Measurements from ENCODE around the gene FAM227A.

Gene FAM227A

GRCh38 chr22:38638216-38638615, 18.0 kb downstream of the FAM227A start:
- no peaks in the 10 kb centered on the region for H3K4me1 ChIP-seq (ENCODE audit: control insufficient read depth, insufficient read depth, low read length)
- H3K9me3 ChIP-seq (ENCODE audit: control insufficient read depth, insufficient read depth, low read depth, low read length): no peaks in the 10 kb centered on the region
- no peak overlapping the region for H3K27ac ChIP-seq (ENCODE audit: extremely low read depth, low read depth, low read length)
- no peak for TF ChIP-seq KLF16 (tag by site-specific recombination; IDR thresholded peaks at IDR 0.05)
- TF ChIP-seq ZNF580 (tag by site-specific recombination; IDR thresholded peaks at IDR 0.05): no peak
- TF ChIP-seq ZNF211 (tag by site-specific recombination; IDR thresholded peaks at IDR 0.05; ENCODE audit: low read depth): no peak
- no peak for TF ChIP-seq ZNF629 (tag by site-specific recombination; IDR thresholded peaks at IDR 0.05)
- no peak for TF ChIP-seq ZNF785 (tag by site-specific recombination; IDR thresholded peaks at IDR 0.05)
- no peak for TF ChIP-seq ZBTB8A (tag by site-specific recombination; IDR thresholded peaks at IDR 0.05)
- TF ChIP-seq ZNF10 (tag by site-specific recombination; IDR thresholded peaks at IDR 0.05): no peak
- TF ChIP-seq KLF7 (tag by site-specific recombination; IDR thresholded peaks at IDR 0.05; ENCODE audit: borderline replicate concordance): no peak
- TF ChIP-seq TRIM28 (IDR thresholded peaks at IDR 0.05; ENCODE audit: borderline replicate concordance, low read length): no peak
- TF ChIP-seq GLI2 (tag by site-specific recombination; IDR thresholded peaks at IDR 0.05; ENCODE audit: borderline replicate concordance, low read depth): no peak
- no peak for TF ChIP-seq ZNF19 (tag by site-specific recombination; IDR thresholded peaks at IDR 0.05; ENCODE audit: low read depth)
- POLR2A ChIA-PET: interaction anchor here (0.9 kb wide), 1 partner anchor 68 kb away, joined by 3 read pairs; the partner anchor contains the start of gene DMC1
- CTCF ChIA-PET: no interaction called here
- no peak overlapping the region for H3K4me3 ChIP-seq (ENCODE audit: low read depth, low read length)
- peaks cover 8 to 41% of the 10 kb centered on the region in 2 experiments; a peak in 2 of 3 replicates for H3K36me3 ChIP-seq (ENCODE audit: control insufficient read depth in 2 of 2, insufficient read depth in 1 of 2, low read length in 2 of 2)

- Histone ChIP-seq H3K27ac (ENCODE audit: extremely low read depth, low read depth, low read length) (no peak overlapping the region), H3K36me3 (ENCODE audit: control insufficient read depth in 2 of 2, insufficient read depth in 1 of 2, low read length in 2 of 2) (peaks cover 8 to 48% of the 10 kb centered on the region in 2 experiments; a peak in 2 of 3 replicates), H3K4me3 (ENCODE audit: low read depth, low read length) (no peak overlapping the region), H3K9me3 (ENCODE audit: control insufficient read depth, insufficient read depth, low read depth, low read length) (no peaks in the 10 kb centered on the region), H3K4me1 (ENCODE audit: control insufficient read depth, insufficient read depth, low read length) (no peaks in the 10 kb centered on the region)
- POLR2A ChIA-PET: no interaction called here
- CTCF ChIA-PET: interaction anchor here (0.7 kb wide), 1 partner anchor 197 kb away, joined by 3 read pairs; no protein-coding TSS in a partner anchor
- TF ChIP-seq SP7 (tag by site-specific recombination; IDR thresholded peaks at IDR 0.05) (no peak), ZNF248 (tag by site-specific recombination; IDR thresholded peaks at IDR 0.05) (no peak), ZNF501 (tag by site-specific recombination; IDR thresholded peaks at IDR 0.05) (no peak), MYNN (tag by site-specific recombination; IDR thresholded peaks at IDR 0.05; ENCODE audit: borderline replicate concordance) (no peak), ZNF473 (tag by site-specific recombination; IDR thresholded peaks at IDR 0.05) (no peak), ZNF707 (tag by site-specific recombination; IDR thresholded peaks at IDR 0.05) (no peak), ZBTB7A (tag by site-specific recombination; IDR thresholded peaks at IDR 0.05; ENCODE audit: low read depth) (no peak), SETDB1 (IDR thresholded peaks at IDR 0.05; ENCODE audit: insufficient read length, low read length) (no peak), ZFP3 (tag by site-specific recombination; IDR thresholded peaks at IDR 0.05; ENCODE audit: low read depth) (no peak), ZNF416 (tag by site-specific recombination; IDR thresholded peaks at IDR 0.05) (no peak)
- TF ChIP-seq, protein P1, sequence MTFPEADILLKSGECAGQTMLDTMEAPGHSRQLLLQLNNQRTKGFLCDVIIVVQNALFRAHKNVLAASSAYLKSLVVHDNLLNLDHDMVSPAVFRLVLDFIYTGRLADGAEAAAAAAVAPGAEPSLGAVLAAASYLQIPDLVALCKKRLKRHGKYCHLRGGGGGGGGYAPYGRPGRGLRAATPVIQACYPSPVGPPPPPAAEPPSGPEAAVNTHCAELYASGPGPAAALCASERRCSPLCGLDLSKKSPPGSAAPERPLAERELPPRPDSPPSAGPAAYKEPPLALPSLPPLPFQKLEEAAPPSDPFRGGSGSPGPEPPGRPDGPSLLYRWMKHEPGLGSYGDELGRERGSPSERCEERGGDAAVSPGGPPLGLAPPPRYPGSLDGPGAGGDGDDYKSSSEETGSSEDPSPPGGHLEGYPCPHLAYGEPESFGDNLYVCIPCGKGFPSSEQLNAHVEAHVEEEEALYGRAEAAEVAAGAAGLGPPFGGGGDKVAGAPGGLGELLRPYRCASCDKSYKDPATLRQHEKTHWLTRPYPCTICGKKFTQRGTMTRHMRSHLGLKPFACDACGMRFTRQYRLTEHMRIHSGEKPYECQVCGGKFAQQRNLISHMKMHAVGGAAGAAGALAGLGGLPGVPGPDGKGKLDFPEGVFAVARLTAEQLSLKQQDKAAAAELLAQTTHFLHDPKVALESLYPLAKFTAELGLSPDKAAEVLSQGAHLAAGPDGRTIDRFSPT (tag by site-specific recombination; IDR thresholded peaks at IDR 0.05): no peak
Observed at GRCh38 chr22:38632528-38632927, 23.7 kb downstream of the FAM227A start.

- peaks cover 5 to 45% of the 10 kb centered on the region in 2 experiments; a peak in 2 of 3 replicates for H3K36me3 ChIP-seq (ENCODE audit: control insufficient read depth in 2 of 2, insufficient read depth in 1 of 2, low read length in 2 of 2)
- no peak overlapping the region for H3K27ac ChIP-seq (ENCODE audit: extremely low read depth, low read depth, low read length)
- TF ChIP-seq ZNF626 (tag by site-specific recombination; IDR thresholded peaks at IDR 0.05) (no peak), GLI2 (tag by site-specific recombination; IDR thresholded peaks at IDR 0.05; ENCODE audit: borderline replicate concordance, low read depth) (no peak), ZNF391 (tag by site-specific recombination; IDR thresholded peaks at IDR 0.05; ENCODE audit: borderline replicate concordance, low read depth) (no peak), KLF1 (tag by site-specific recombination; IDR thresholded peaks at IDR 0.05) (no peak), MEIS1 (CRISPR knock-in tag; IDR thresholded peaks at IDR 0.05; ENCODE audit: borderline replicate concordance) (no peak), ZNF239 (tag by site-specific recombination; IDR thresholded peaks at IDR 0.05) (no peak)
- H3K4me3 ChIP-seq (ENCODE audit: low read depth, low read length): no peak overlapping the region
- POLR2A ChIA-PET: no interaction called here
- no peaks in the 10 kb centered on the region for H3K4me1 ChIP-seq (ENCODE audit: control insufficient read depth, insufficient read depth, low read length)
- CTCF ChIA-PET: no interaction called here
- H3K9me3 ChIP-seq (ENCODE audit: control insufficient read depth, insufficient read depth, low read depth, low read length): no peaks in the 10 kb centered on the region
Observed at GRCh38 chr22:38631724-38632123, 24.5 kb downstream of the FAM227A start.

All from HEK293 (cell line).